Sigmoid colon (tissue), 4 donors: ENCODE data around the gene HSPB2.

Experiments used
- POLR2A ChIP-seq, 2 donors: fragments of 450-650 bp; IDR thresholded peaks; one replicate each; pipeline ENCODE4 v1.6.1; 2016; ENCODE audit warnings: antibody characterized with exemption in 2 of 2, mild to moderate bottlenecking in 2 of 2, moderate library complexity in 2 of 2
- POLR2AphosphoS5 ChIP-seq, 4 donors: sonication (generic); formaldehyde crosslinking; IDR thresholded peaks; one replicate each; pipeline ENCODE4 v1.6.1; 2017; ENCODE audit warnings: antibody characterized with exemption in 4 of 4
- TF ChIP-seq, protein P1 (sequence below), 4 experiments: fragments of 450-650 bp in 3 of 4; fragments of 200-600 bp in 1 of 4; IDR thresholded peaks; one replicate each; pipeline ENCODE4 v1.5.1; 2016 to 2019; ENCODE audit warnings: antibody characterized with exemption in 4 of 4, mild to moderate bottlenecking in 3 of 4, moderate library complexity in 2 of 4

DNA sequence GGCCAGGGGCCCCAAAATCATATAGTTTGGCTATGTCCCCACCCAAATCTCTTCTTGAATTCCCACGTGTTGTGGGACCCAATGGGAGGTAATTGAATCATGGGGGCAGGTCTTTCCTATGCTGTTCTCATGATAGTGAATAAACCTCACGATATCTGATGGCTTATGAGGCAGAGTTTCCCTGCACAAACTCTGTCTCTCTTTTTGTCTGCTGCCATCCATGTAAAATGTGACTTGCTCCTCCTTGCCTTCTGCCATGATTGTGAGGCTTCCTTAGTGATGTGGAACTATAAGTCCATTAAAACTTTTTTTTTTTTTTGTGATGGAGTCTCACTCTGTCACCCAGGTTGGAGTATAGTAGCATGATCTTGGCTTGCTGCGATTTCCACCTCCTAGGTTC, 39.0 kb downstream of the HSPB2 start:
- TF ChIP-seq POLR2A (IDR thresholded peaks at IDR 0.05) (no peak), POLR2AphosphoS5 (IDR thresholded peaks at IDR 0.05) (no peak)
- TF ChIP-seq, protein P1, sequence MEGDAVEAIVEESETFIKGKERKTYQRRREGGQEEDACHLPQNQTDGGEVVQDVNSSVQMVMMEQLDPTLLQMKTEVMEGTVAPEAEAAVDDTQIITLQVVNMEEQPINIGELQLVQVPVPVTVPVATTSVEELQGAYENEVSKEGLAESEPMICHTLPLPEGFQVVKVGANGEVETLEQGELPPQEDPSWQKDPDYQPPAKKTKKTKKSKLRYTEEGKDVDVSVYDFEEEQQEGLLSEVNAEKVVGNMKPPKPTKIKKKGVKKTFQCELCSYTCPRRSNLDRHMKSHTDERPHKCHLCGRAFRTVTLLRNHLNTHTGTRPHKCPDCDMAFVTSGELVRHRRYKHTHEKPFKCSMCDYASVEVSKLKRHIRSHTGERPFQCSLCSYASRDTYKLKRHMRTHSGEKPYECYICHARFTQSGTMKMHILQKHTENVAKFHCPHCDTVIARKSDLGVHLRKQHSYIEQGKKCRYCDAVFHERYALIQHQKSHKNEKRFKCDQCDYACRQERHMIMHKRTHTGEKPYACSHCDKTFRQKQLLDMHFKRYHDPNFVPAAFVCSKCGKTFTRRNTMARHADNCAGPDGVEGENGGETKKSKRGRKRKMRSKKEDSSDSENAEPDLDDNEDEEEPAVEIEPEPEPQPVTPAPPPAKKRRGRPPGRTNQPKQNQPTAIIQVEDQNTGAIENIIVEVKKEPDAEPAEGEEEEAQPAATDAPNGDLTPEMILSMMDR (IDR thresholded peaks at IDR 0.05) = no peak
